Mesenchymal stem cell (in vitro differentiated cells and primary cell): ENCODE measurements around the gene OR11H7.

Experiments used
- DNase-seq: peaks from one replicate; pipeline ENCODE4 v3.0.0-alpha.2; 2013
- H2AFZ ChIP-seq: one replicate; pipeline ENCODE4 v1.6.1; 2013; ENCODE audit warnings: low read depth, mild to moderate bottlenecking, control low read depth, inconsistent platforms, low read length, moderate library complexity
- H2AK5ac ChIP-seq: 2 replicates; pipeline ENCODE4 v1.6.1; 2013; ENCODE audit warnings: low read length, moderate library complexity, mild to moderate bottlenecking, inconsistent platforms; ENCODE audit not compliant: severe bottlenecking
- H2BK120ac ChIP-seq: one replicate; pipeline ENCODE4 v1.6.1; 2013; ENCODE audit warnings: low read depth, mild to moderate bottlenecking, inconsistent platforms, low read length, moderate library complexity
- H2BK12ac ChIP-seq, 2 experiments: one replicate each; pipeline ENCODE4 v1.6.1; 2013; ENCODE audit warnings: inconsistent platforms in 2 of 2, low read length in 2 of 2, mild to moderate bottlenecking in 2 of 2, moderate library complexity in 2 of 2, control low read depth in 1 of 2
- H2BK15ac ChIP-seq: one replicate; pipeline ENCODE4 v1.6.1; 2013; ENCODE audit warnings: mild to moderate bottlenecking, low read depth, inconsistent platforms; ENCODE audit not compliant: poor library complexity, severe bottlenecking
- H2BK5ac ChIP-seq: 2 replicates; pipeline ENCODE4 v1.6.1; 2013; ENCODE audit warnings: low read depth, mild to moderate bottlenecking, low read length, control low read depth, inconsistent platforms; ENCODE audit not compliant: poor library complexity, severe bottlenecking
- H3K14ac ChIP-seq, 2 experiments: one replicate each; pipeline ENCODE4 v1.6.1; 2013; ENCODE audit warnings: inconsistent platforms in 2 of 2, low read length in 2 of 2, control low read depth in 1 of 2, mild to moderate bottlenecking in 1 of 2, moderate library complexity in 1 of 2
- H3K18ac ChIP-seq, 2 experiments: one replicate each; pipeline ENCODE4 v1.6.1; 2013; ENCODE audit warnings: inconsistent platforms in 2 of 2, low read length in 2 of 2, control low read depth in 1 of 2, low read depth in 1 of 2, mild to moderate bottlenecking in 1 of 2
- H3K23ac ChIP-seq, 2 experiments: one replicate each; pipeline ENCODE4 v1.6.1; 2013; ENCODE audit warnings: inconsistent platforms in 2 of 2, low read length in 2 of 2, mild to moderate bottlenecking in 2 of 2, moderate library complexity in 2 of 2, control low read depth in 1 of 2
- H3K27ac ChIP-seq: 2 replicates; pipeline ENCODE4 v1.5.1; 2013; ENCODE audit warnings: mild to moderate bottlenecking, moderate library complexity, low read length, control low read depth, inconsistent platforms; ENCODE audit not compliant: poor library complexity, severe bottlenecking
- H3K27me3 ChIP-seq, 2 experiments: 2 replicates each; pipeline versions ENCODE4 v1.6.1 to v1.7.0; 2013; ENCODE audit warnings: low read length in 2 of 2, mild to moderate bottlenecking in 2 of 2, moderate library complexity in 2 of 2, control low read depth in 1 of 2, inconsistent platforms in 1 of 2; ENCODE audit not compliant: control insufficient read depth in 1 of 2, insufficient read depth in 1 of 2
- H3K36me3 ChIP-seq, 2 experiments: 2 replicates each; pipeline versions ENCODE4 v1.6.1 to v1.7.0; 2013; ENCODE audit warnings: low read length in 2 of 2, control low read depth in 1 of 2, inconsistent platforms in 1 of 2, low read depth in 1 of 2, mild to moderate bottlenecking in 1 of 2; ENCODE audit not compliant: insufficient read depth in 2 of 2, control insufficient read depth in 1 of 2
- H3K4ac ChIP-seq, 2 experiments: one replicate each; pipeline ENCODE4 v1.6.1; 2013; ENCODE audit warnings: inconsistent platforms in 2 of 2, low read length in 2 of 2, mild to moderate bottlenecking in 2 of 2, moderate library complexity in 2 of 2, control low read depth in 1 of 2, low read depth in 1 of 2
- H3K4me1 ChIP-seq: 2 replicates; pipeline ENCODE4 v1.6.1; 2013; ENCODE audit warnings: low read depth, low read length, control low read depth; ENCODE audit not compliant: control insufficient read depth, insufficient read depth
- H3K4me2 ChIP-seq: 2 replicates; pipeline ENCODE4 v1.6.1; 2013; ENCODE audit warnings: low read length, mild to moderate bottlenecking, inconsistent platforms; ENCODE audit not compliant: poor library complexity, severe bottlenecking
- H3K4me3 ChIP-seq, 2 experiments: 2 replicates each; pipeline versions ENCODE4 v1.5.1 to v1.7.0; 2013; ENCODE audit warnings: low read length in 2 of 2, mild to moderate bottlenecking in 2 of 2, control low read depth in 1 of 2, low read depth in 1 of 2; ENCODE audit not compliant: insufficient read depth in 1 of 2
- H3K79me1 ChIP-seq: replicated peaks from 2 replicates; pipeline ENCODE4 v1.6.1; 2013; ENCODE audit warnings: mild to moderate bottlenecking, control low read depth, low read length, inconsistent platforms; ENCODE audit not compliant: poor library complexity, severe bottlenecking
- H3K9ac ChIP-seq: 2 replicates; pipeline ENCODE4 v1.7.0; 2013; ENCODE audit warnings: mild to moderate bottlenecking, low read length, moderate library complexity
- H3K9me3 ChIP-seq: 2 replicates; pipeline ENCODE4 v1.7.0; 2013; ENCODE audit warnings: mild to moderate bottlenecking, low read length; ENCODE audit not compliant: control insufficient read depth
- H4K8ac ChIP-seq: one replicate; pipeline ENCODE4 v1.6.1; 2013; ENCODE audit warnings: inconsistent platforms, mild to moderate bottlenecking, low read length, moderate library complexity
- H4K91ac ChIP-seq: one replicate; pipeline ENCODE4 v1.6.1; 2013; ENCODE audit warnings: mild to moderate bottlenecking, low read length, inconsistent platforms
- WGBS: methylation state at CpG from one replicate; pipeline ENCODE4 v1.1.7; 2013; ENCODE audit warnings: mixed read lengths; 5-methylcytosine and 5-hydroxymethylcytosine counted together

Gene OR11H7

DNA sequence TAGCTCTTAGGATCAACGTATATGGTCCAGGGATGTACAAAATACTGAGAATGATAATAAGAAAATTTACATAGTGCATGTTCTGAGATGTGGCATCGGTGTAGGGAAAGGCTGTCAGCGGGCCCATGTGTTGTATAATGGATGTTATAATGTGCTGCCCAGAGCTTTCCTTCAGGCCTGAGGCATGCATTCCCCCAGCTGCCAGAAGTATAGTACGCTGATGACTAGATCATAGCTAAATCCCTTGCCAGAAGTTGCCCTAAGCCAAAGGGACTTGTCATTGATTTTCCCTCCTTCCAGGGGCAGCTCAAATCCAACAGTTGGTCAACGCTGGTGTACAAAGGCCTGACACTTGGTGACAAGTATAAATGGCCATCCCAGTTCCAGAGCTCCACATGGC is 44.6 kb upstream of the OR11H7 start:
- H3K4me3 ChIP-seq = no peak overlapping the region
- H4K91ac ChIP-seq = no peak overlapping the region
- H3K9me3 ChIP-seq = no peaks in the 10 kb centered on the region
- no peak overlapping the region for H2BK15ac ChIP-seq
- 51% methylated on average over 5 of the region's 5 CpGs for WGBS
- no peak overlapping the region for H3K27ac ChIP-seq
- no peak for DNase-seq
- no peak overlapping the region for H3K23ac ChIP-seq
- no peak overlapping the region for H3K18ac ChIP-seq
- H3K36me3 ChIP-seq = no peaks in the 10 kb centered on the region
- no peak overlapping the region for H2BK5ac ChIP-seq
- H2BK12ac ChIP-seq = no peak overlapping the region
- no peak overlapping the region for H3K14ac ChIP-seq
- H3K4me2 ChIP-seq = no peak overlapping the region
- no peak overlapping the region for H2BK120ac ChIP-seq
- H2AK5ac ChIP-seq = no peak overlapping the region
- H3K27me3 ChIP-seq = no peaks in the 10 kb centered on the region
- H3K79me1 ChIP-seq = no peaks in the 10 kb centered on the region
- H4K8ac ChIP-seq = no peak overlapping the region
- H3K9ac ChIP-seq = no peak overlapping the region
- H2AFZ ChIP-seq = no peak overlapping the region
- no peaks in the 10 kb centered on the region for H3K4me1 ChIP-seq
- H3K4ac ChIP-seq = no peak overlapping the region

DNA sequence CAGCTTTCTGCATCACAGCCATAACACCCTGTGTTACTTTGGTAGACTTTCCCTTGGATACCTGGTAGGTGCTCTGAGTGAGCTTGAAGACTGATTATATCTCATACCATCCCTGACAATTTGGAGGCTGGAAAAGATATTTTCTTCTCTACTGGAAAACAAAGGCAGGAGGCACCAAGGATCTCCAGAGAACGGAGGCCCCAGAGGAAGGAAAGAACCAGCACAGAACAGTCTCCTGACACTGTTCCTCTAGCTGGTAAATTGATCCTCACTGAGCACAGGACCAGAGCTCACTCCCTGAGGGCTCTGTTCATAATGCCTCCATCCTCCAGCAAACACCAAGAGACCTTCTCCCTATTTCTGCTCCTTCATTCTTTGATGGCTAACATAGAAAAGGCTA is 38.2 kb upstream of the OR11H7 start, which contains the start of gene OR11G2:
Gene OR11G2 (plus strand): TSS at position 301 of the 400 bp plus-strand sequence. CDS start 6,542 bp downstream, outside the sequence.
- no peak within 1 kb of the TSS for H3K23ac ChIP-seq
- no peaks in the 10 kb centered on the region for H3K36me3 ChIP-seq
- no peak within 1 kb of the TSS for H3K14ac ChIP-seq
- no peak within 1 kb of the TSS for H3K4me3 ChIP-seq
- H2BK12ac ChIP-seq = no peak within 1 kb of the TSS
- WGBS = 35% methylated on average over 1 of the region's 1 CpG
- H3K9ac ChIP-seq = no peak within 1 kb of the TSS
- H3K9me3 ChIP-seq = no peaks in the 10 kb centered on the region
- no peak within 1 kb of the TSS for H2AFZ ChIP-seq
- H3K18ac ChIP-seq = no peak within 1 kb of the TSS
- no peak within 1 kb of the TSS for H4K91ac ChIP-seq
- H3K27me3 ChIP-seq = peaks cover 0 to 7% of the 10 kb centered on the region in 2 experiments
- H2AK5ac ChIP-seq = no peak within 1 kb of the TSS
- no peak for DNase-seq
- no peak within 1 kb of the TSS for H2BK15ac ChIP-seq
- no peak within 1 kb of the TSS for H3K4ac ChIP-seq
- no peak within 1 kb of the TSS for H4K8ac ChIP-seq
- H2BK5ac ChIP-seq = no peak within 1 kb of the TSS
- no peak within 1 kb of the TSS for H3K4me2 ChIP-seq
- no peak within 1 kb of the TSS for H2BK120ac ChIP-seq
- H3K4me1 ChIP-seq = no peaks in the 10 kb centered on the region
- H3K27ac ChIP-seq = no peak within 1 kb of the TSS
- no peaks in the 10 kb centered on the region for H3K79me1 ChIP-seq

DNA sequence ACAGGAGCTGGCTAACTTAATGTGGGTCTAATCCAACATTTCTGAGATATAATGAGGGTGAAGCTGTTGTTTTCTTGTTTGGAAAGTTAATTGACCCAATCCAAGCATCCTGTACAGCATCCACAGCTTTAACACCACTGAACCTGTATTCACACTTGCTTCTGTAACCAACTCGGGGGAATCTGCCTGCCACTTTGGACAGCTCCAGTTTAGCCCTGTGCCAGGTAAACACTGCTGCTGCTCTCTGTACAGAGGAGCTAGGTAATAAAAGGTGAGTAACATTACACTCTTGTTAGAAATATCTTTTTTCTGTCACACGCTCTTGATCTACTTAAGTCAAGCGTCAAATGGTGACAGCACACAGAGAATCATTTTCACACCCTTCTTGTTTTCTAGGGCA is 37.4 kb upstream of the OR11H7 start:
- Histone ChIP-seq H2AFZ (no peak overlapping the region), H3K27me3 (peaks cover 0 to 7% of the 10 kb centered on the region in 2 experiments), H3K36me3 (no peaks in the 10 kb centered on the region), H3K14ac (no peak overlapping the region), H2BK120ac (no peak overlapping the region), H2BK5ac (no peak overlapping the region), H2BK12ac (no peak overlapping the region), H3K27ac (no peak overlapping the region), H2AK5ac (no peak overlapping the region), H3K9ac (no peak overlapping the region), H4K8ac (no peak overlapping the region), H3K4me1 (no peaks in the 10 kb centered on the region), H3K4me3 (no peak overlapping the region), H3K23ac (no peak overlapping the region), H3K4ac (no peak overlapping the region), H3K9me3 (no peaks in the 10 kb centered on the region), H4K91ac (no peak overlapping the region), H3K79me1 (no peaks in the 10 kb centered on the region), H2BK15ac (no peak overlapping the region), H3K18ac (no peak overlapping the region), H3K4me2 (no peak overlapping the region)
- 77% methylated on average over 3 of the region's 3 CpGs for WGBS
- DNase-seq = no peak

DNA sequence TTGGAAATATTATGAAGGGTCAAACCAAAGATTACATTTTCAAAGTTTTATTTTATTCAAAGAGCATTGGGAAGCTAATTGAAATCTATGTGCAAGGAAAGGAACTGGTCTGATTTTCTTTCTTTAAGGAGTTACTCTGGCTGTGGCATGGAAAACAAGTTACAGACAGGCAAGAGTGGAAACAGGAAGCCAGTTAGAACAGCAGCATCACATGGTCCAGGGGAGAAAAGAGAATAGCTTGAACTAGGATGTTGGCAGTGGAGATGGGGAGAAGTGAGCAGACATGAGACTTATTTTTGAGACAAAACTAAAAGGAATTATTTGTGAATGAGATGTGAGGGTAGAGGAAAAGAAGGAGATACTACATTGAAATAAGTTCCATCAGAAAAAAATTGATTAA is 34.7 kb upstream of the OR11H7 start:
- Histone ChIP-seq H3K14ac (no peak overlapping the region), H2AFZ (no peak overlapping the region), H3K36me3 (no peaks in the 10 kb centered on the region), H3K4ac (no peak overlapping the region), H3K4me2 (no peak overlapping the region), H3K18ac (no peak overlapping the region), H4K91ac (no peak overlapping the region), H2BK5ac (no peak overlapping the region), H2BK120ac (no peak overlapping the region), H3K4me3 (no peak overlapping the region), H2BK12ac (no peak overlapping the region), H3K27ac (no peak overlapping the region), H3K9ac (no peak overlapping the region), H2BK15ac (no peak overlapping the region), H4K8ac (no peak overlapping the region), H3K4me1 (no peaks in the 10 kb centered on the region), H3K9me3 (no peaks in the 10 kb centered on the region), H2AK5ac (no peak overlapping the region), H3K23ac (no peak overlapping the region), H3K27me3 (peaks cover 0 to 7% of the 10 kb centered on the region in 2 experiments), H3K79me1 (no peaks in the 10 kb centered on the region)
- no peak for DNase-seq
